Measurements from ENCODE around the gene FBXW11.
"Not testable (repeated sequence)": the region's sequence is repeated elsewhere in the genome, so short reads cannot be mapped to it uniquely, and the experiment has no call there.

Gene FBXW11

DNA sequence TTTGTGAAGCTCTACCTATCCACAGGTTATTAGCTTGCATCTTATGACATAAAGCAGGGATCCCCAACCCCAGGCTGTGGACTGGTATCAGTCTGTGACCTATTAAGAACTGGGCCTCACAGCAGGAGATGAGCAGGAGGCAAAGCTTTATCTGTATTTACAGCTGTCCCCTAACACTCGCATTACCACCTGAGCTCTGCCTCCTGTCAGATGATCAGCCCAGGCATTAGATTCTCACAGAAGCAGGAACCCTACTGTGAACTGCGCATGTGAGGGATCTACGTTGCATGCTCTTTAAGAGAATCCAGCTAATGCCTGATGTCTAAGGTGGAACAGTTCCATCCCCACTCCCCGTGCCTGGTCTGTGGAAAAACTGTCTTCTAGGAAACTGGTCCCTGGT lies 19.7 kb downstream of the FBXW11 start:
- Histone ChIP-seq H3K27ac (no peak overlapping the region), H3K4me3 (no peak overlapping the region)
- no peak for DNase-seq (ENCODE audit: low spot score)
- TF ChIP-seq, protein P1, sequence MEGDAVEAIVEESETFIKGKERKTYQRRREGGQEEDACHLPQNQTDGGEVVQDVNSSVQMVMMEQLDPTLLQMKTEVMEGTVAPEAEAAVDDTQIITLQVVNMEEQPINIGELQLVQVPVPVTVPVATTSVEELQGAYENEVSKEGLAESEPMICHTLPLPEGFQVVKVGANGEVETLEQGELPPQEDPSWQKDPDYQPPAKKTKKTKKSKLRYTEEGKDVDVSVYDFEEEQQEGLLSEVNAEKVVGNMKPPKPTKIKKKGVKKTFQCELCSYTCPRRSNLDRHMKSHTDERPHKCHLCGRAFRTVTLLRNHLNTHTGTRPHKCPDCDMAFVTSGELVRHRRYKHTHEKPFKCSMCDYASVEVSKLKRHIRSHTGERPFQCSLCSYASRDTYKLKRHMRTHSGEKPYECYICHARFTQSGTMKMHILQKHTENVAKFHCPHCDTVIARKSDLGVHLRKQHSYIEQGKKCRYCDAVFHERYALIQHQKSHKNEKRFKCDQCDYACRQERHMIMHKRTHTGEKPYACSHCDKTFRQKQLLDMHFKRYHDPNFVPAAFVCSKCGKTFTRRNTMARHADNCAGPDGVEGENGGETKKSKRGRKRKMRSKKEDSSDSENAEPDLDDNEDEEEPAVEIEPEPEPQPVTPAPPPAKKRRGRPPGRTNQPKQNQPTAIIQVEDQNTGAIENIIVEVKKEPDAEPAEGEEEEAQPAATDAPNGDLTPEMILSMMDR (IDR thresholded peaks at IDR 0.05): no peak

DNA sequence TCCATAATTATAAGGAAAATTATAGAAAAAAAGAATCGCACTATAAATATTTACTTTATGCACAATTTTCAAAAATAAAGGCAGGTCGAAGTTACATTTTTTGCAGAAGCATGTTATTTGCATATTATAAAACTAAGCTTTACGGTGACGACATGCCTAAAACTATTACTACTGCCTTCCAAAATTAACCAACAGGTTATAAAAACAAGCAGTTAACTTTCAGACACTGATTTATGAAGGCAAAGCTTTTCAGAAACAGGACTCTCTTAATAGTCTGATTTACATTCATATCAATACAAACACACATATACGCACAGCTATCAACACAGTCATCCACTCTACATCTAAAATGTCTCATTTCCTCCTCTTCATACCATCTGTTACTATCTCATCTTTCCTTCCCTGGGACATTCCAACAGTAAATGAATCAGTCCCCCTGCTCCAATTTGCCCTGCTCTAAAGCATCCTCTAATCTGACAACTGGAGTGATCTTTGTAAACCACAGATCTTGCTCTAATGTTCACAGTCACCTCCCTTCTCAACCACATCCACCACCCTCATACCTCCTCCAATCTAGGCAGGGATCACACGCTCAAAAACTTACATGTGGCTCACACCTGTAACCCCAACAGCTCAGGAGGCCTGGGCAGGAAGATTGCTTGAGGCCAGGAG lies 21.6 kb downstream of the FBXW11 start:
- DNase-seq (ENCODE audit: low spot score): no peak
- Histone ChIP-seq H3K27ac (no peak overlapping the region), H3K4me3 (no peak overlapping the region)
- TF ChIP-seq, protein P1 (IDR thresholded peaks at IDR 0.05): no peak

- no peak for DNase-seq (ENCODE audit: low spot score)
Observed at GRCh38 chr5:171981847-171982246, 24.6 kb downstream of the FBXW11 start.

DNA sequence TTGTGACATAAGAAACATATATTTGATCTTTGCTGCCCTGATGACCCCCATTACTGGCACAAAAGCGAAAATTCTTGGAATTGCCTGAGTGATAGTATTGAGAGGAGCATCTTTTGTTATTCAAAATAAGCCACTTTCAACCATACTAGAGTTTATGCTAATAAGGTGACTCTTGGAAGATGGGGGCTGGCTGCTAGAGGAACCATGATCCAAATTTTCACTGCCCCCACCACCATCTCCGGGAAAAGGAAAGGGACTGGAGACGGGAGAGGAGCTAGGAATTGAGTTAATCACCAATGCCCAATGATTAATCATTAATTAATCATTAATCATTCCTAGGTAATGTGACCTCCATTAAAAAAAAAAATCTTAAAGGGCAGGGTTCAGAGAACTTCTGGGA lies 25.6 kb downstream of the FBXW11 start:
- no peak overlapping the region for H3K27ac ChIP-seq
- H3K4me3 ChIP-seq: no peak overlapping the region
- TF ChIP-seq, protein P1 (IDR thresholded peaks at IDR 0.05): no peak
- no peak for DNase-seq (ENCODE audit: low spot score)

More at GRCh38 chr5:171981847-171982246, 24.6 kb downstream of the FBXW11 start:
- Histone ChIP-seq H3K4me3 (no peak overlapping the region), H3K27ac (no peak overlapping the region)
- TF ChIP-seq, protein P1 (IDR thresholded peaks at IDR 0.05): no peak

DNA sequence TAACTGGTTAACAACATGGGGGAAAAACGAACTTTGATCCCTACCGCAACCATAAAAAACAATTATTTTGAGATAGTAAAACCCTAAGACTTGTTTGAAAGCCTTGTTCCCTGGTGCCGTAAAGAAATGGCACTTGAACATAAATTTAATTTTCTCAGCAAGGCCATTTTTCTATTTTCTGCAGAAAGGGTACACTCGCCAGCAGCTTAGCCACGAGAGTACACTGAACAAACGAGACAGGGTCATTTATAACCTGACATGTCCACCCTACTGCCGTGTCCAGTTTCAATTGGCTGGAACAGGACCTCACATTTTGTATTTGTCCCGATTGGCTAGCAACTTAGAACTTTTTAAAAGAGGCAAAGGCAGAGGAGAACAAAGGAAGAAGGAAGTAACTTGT lies 26.8 kb downstream of the FBXW11 start:
- no peak for DNase-seq (ENCODE audit: low spot score)
- H3K27ac ChIP-seq: no peak overlapping the region

GRCh38 chr5:171978519-171978918 lies 27.9 kb downstream of the FBXW11 start:
- DNase-seq (ENCODE audit: low spot score): no peak
- no peak overlapping the region for H3K4me3 ChIP-seq
- no peak overlapping the region for H3K27ac ChIP-seq

More for the DNA sequence above, 26.8 kb downstream of the FBXW11 start:
- H3K4me3 ChIP-seq: no peak overlapping the region
- TF ChIP-seq, protein P1 (IDR thresholded peaks at IDR 0.05): no peak

DNA sequence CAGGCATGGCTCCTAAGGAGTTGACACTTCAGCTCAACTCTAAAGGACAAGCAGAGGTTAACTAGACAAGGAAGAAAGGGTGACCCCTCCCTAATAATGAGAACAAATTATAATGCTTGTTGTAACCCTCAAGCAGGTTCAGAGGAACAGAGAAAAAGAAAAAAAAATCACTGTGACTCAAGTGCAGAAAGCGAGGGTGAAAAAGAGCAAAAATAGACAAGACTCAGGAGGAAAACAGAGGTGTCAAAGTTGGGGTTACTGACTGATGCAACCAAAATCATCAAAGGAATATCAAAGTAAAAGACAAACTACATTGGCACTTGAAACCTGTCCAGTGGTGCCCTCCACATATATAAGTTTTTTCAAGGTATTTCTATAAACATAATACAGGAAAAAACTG lies 28.4 kb downstream of the FBXW11 start:
- H3K4me3 ChIP-seq: no peak overlapping the region
- TF ChIP-seq, protein P1 (IDR thresholded peaks at IDR 0.05): no peak
- no peak for DNase-seq (ENCODE audit: low spot score)
- no peak overlapping the region for H3K27ac ChIP-seq

More at GRCh38 chr5:171978519-171978918, 27.9 kb downstream of the FBXW11 start:
- TF ChIP-seq, protein P1 (IDR thresholded peaks at IDR 0.05): no peak

GRCh38 chr5:171977244-171977950 lies 29.0 kb downstream of the FBXW11 start:
- H3K27ac ChIP-seq; H3K4me3 ChIP-seq; DNase-seq (ENCODE audit: low spot score): not testable (repeated sequence)

All from coronary artery (tissue), 2 donors.